Lower leg skin (tissue), 3 donors: ENCODE measurements around the gene RNF217.

Experiments
- POLR2A ChIP-seq, 2 donors: fragments of 450-650 bp; IDR thresholded peaks; one replicate each; pipeline ENCODE4 v1.6.1; 2016 to 2017; ENCODE audit warnings: antibody characterized with exemption in 2 of 2, mild to moderate bottlenecking in 1 of 2, moderate library complexity in 1 of 2
- TF ChIP-seq, protein P1 (sequence below), 3 donors: fragments of 450-650 bp; IDR thresholded peaks; one replicate each; pipeline ENCODE4 v1.5.1; 2016; ENCODE audit warnings: antibody characterized with exemption in 3 of 3, mild to moderate bottlenecking in 3 of 3, moderate library complexity in 2 of 3

DNA sequence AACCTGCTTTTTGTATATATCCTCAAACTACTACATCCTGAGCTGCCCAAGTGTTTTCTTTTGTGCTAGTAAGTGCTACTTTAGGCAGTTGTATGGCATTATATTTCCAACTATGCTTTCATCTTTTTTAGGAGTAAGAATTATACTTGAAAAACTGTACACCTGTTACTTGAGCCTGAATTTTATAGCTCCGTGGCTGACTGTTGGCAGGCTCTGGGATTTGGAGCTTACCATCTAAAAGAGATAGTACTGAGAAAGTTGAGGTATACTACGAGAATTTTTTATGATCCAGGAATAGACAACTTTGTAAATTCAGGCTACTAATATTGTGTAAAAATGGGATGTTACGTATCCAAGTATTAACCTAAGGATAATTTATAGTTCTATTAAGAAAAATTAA is 32.4 kb downstream of the RNF217 start:
- TF ChIP-seq POLR2A (IDR thresholded peaks at IDR 0.05), result no peak
- TF ChIP-seq, protein P1, sequence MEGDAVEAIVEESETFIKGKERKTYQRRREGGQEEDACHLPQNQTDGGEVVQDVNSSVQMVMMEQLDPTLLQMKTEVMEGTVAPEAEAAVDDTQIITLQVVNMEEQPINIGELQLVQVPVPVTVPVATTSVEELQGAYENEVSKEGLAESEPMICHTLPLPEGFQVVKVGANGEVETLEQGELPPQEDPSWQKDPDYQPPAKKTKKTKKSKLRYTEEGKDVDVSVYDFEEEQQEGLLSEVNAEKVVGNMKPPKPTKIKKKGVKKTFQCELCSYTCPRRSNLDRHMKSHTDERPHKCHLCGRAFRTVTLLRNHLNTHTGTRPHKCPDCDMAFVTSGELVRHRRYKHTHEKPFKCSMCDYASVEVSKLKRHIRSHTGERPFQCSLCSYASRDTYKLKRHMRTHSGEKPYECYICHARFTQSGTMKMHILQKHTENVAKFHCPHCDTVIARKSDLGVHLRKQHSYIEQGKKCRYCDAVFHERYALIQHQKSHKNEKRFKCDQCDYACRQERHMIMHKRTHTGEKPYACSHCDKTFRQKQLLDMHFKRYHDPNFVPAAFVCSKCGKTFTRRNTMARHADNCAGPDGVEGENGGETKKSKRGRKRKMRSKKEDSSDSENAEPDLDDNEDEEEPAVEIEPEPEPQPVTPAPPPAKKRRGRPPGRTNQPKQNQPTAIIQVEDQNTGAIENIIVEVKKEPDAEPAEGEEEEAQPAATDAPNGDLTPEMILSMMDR (IDR thresholded peaks at IDR 0.05), result no peak
